K562 (cell line): ENCODE data around the gene FMNL2. TPM values are rescaled to one million over a fixed set of nuclear protein-coding genes. Genes with fewer than 3 reads are reported as not detected.

ENCODE experiments used
- ATAC-seq: fragments of 200-7000 bp; cut with Tn5 transposase; 3 replicates; pipeline ENCODE4 v1.9.1; 2020; ENCODE audit warnings: moderate library complexity
- BruUV-seq: library from RNA; stranded (reverse); fragments of 400-500 nt; replicated peaks from 2 replicates; lab custom pipeline; 2021; lab: Mats Ljungman, UMichigan
- CTCF ChIA-PET: fragments of 300-600 bp; formaldehyde crosslinking; extraction: SDS; loops from one replicate; lab custom pipeline; 2021; ENCODE audit warnings: low intra/inter-chr PET ratio; lab: Yijun Ruan, JAX
- POLR2A ChIA-PET: fragments of 300-600, 350-650 bp; sonication (Branson Sonifier 250); formaldehyde crosslinking; extraction: SDS; loops from one replicate; lab custom pipeline; 2021; ENCODE audit warnings: antibody characterized with exemption, inconsistent platforms; lab: Yijun Ruan, JAX
- DNase-seq, 4 experiments: peaks; one replicate each; pipeline versions ENCODE4 v3.0.0 to v3.0.0-alpha.2; 2011 to 2018; ENCODE audit warnings: low spot score in 3 of 4, mixed read lengths in 3 of 4; ENCODE audit errors: extremely low read depth in 1 of 4
- FAIRE-seq: peaks from 2 replicates; lab custom pipeline; 2011; peaks lifted over from hg19 to GRCh38; lab: Jason Lieb, UNC
- H2AFZ ChIP-seq: 2 replicates; pipeline ENCODE4 v1.6.0; 2011; ENCODE audit warnings: low read depth, low read length, control low read depth, inconsistent platforms
- H3K27ac ChIP-seq: fragments of 200-600 bp; 3 replicates; pipeline ENCODE4 v1.8.0; 2011; ENCODE audit warnings: low read depth, mild to moderate bottlenecking, control low read depth, inconsistent platforms, low read length, moderate library complexity, mixed read lengths; ENCODE audit errors: extremely low read depth
- H3K27me3 ChIP-seq, 2 experiments: fragments of 300-600 bp in 1 of 2; 2 replicates in 1 of 2; 3 replicates in 1 of 2; pipeline versions ENCODE4 v1.6.0 to v1.8.0; 2011; ENCODE audit warnings: inconsistent platforms in 2 of 2, low read length in 2 of 2, mild to moderate bottlenecking in 1 of 2, mixed read lengths in 1 of 2, moderate library complexity in 1 of 2; ENCODE audit not compliant: control insufficient read depth in 2 of 2, insufficient read depth in 2 of 2
- H3K36me3 ChIP-seq: fragments of 300-600 bp; 3 replicates; pipeline ENCODE4 v1.8.0; 2011; ENCODE audit warnings: mild to moderate bottlenecking, low read length, inconsistent platforms; ENCODE audit not compliant: control insufficient read depth, insufficient read depth
- H3K4me1 ChIP-seq, 2 experiments: fragments of 200-600 bp in 1 of 2; replicated peaks in 1 of 2; 2 replicates in 1 of 2; 3 replicates in 1 of 2; pipeline versions ENCODE4 v1.5.1 to v1.8.0; 2011; ENCODE audit warnings: inconsistent platforms in 2 of 2, low read length in 2 of 2, mild to moderate bottlenecking in 1 of 2, mixed read lengths in 1 of 2, moderate library complexity in 1 of 2; ENCODE audit not compliant: control insufficient read depth in 2 of 2, insufficient read depth in 2 of 2
- H3K4me2 ChIP-seq: 2 replicates; pipeline ENCODE4 v1.6.1; 2011; ENCODE audit warnings: low read length, control low read depth, inconsistent platforms, mixed read lengths; ENCODE audit not compliant: insufficient read depth
- H3K4me3 ChIP-seq: fragments of 200-600 bp; sonication (generic), shearing (Covaris generic); 2 replicates; pipeline ENCODE4 v1.5.1; 2016; ENCODE audit warnings: control low read depth, inconsistent platforms
- H3K79me2 ChIP-seq: fragments of 200-600 bp; 3 replicates; pipeline ENCODE4 v1.8.0; 2011; ENCODE audit warnings: low read length, inconsistent platforms; ENCODE audit not compliant: control insufficient read depth, insufficient read depth
- H3K9ac ChIP-seq, 2 experiments: 2 replicates each; pipeline versions ENCODE4 v1.6.0 to v1.6.1; 2011; ENCODE audit warnings: low read depth in 2 of 2, low read length in 2 of 2, control low read depth in 1 of 2, inconsistent platforms in 1 of 2, mild to moderate bottlenecking in 1 of 2, mixed read lengths in 1 of 2; ENCODE audit not compliant: insufficient read depth in 1 of 2
- H3K9me1 ChIP-seq: one replicate; pipeline ENCODE4 v1.6.0; 2011; ENCODE audit warnings: inconsistent platforms, mild to moderate bottlenecking, low read length, moderate library complexity; ENCODE audit not compliant: control insufficient read depth, insufficient read depth
- H3K9me3 ChIP-seq: replicated peaks from 2 replicates; pipeline ENCODE4 v1.5.1; 2011; ENCODE audit warnings: low read depth, low read length, inconsistent platforms; ENCODE audit not compliant: control insufficient read depth, insufficient read depth
- H4K20me1 ChIP-seq: replicated peaks from 2 replicates; pipeline ENCODE4 v1.6.1; 2011; ENCODE audit warnings: low read length, inconsistent platforms, mixed read lengths; ENCODE audit not compliant: control insufficient read depth, insufficient read depth
- ELK3 ChIP-seq: fragments of 450-650 bp; formaldehyde crosslinking; IDR thresholded peaks from 2 replicates; pipeline ENCODE4 v1.4.0; 2020; ENCODE audit warnings: mild to moderate bottlenecking
- ETS1 ChIP-seq: conservative IDR thresholded peaks from 2 replicates; pipeline ENCODE4 v1.6.1; 2011; ENCODE audit warnings: low read depth, mild to moderate bottlenecking, low read length; ENCODE audit not compliant: control insufficient read depth
- EZH2 ChIP-seq: IDR thresholded peaks from 2 replicates; pipeline ENCODE4 v1.6.1; 2012; ENCODE audit warnings: low read depth, mild to moderate bottlenecking, inconsistent platforms, low read length, borderline replicate concordance
- HOMEZ ChIP-seq: fragments of 250-450 bp; sonication (Bioruptor Pico); IDR thresholded peaks from 2 replicates; pipeline ENCODE4 v1.4.0; 2020; ENCODE audit warnings: mild to moderate bottlenecking, moderate library complexity
- IFI16 ChIP-seq: fragments of 250-450 bp; sonication (Bioruptor Pico); IDR thresholded peaks from 2 replicates; pipeline ENCODE4 v2.1.2; 2022; ENCODE audit warnings: mild to moderate bottlenecking, inconsistent platforms
- RBM34 ChIP-seq: fragments of 200-400 bp; formaldehyde crosslinking; IDR thresholded peaks from 2 replicates; pipeline ENCODE4 v1.6.1; 2018; ENCODE audit warnings: low read length, borderline replicate concordance; ENCODE audit not compliant: insufficient read depth
- SMAD4 ChIP-seq: fragments of 250-450 bp; sonication (Bioruptor Pico); conservative IDR thresholded peaks from 2 replicates; pipeline ENCODE4 v1.8.0; 2021; ENCODE audit warnings: inconsistent platforms, mild to moderate bottlenecking, moderate library complexity
- TARDBP ChIP-seq: fragments of 450-650 bp; IDR thresholded peaks from 2 replicates; pipeline ENCODE4 v1.6.1; 2016
- WHSC1 ChIP-seq: IDR thresholded peaks from one replicate; pipeline ENCODE4 v1.6.1; 2012; ENCODE audit warnings: low read length, control low read depth, inconsistent platforms
- ZNF830 ChIP-seq: fragments of 250-450 bp; sonication (Bioruptor Pico); IDR thresholded peaks from 2 replicates; pipeline ENCODE4 v1.5.0; 2021; ENCODE audit warnings: mild to moderate bottlenecking
- WGBS: fragments of 100-300 bp; shearing (Covaris generic); methylation state at CpG from one replicate; pipeline ENCODE4 v1.1.6; 2016; ENCODE audit warnings: low coverage, mixed read lengths; ENCODE audit not compliant: insufficient coverage; ENCODE audit errors: missing lambda C conversion rate; 5-methylcytosine and 5-hydroxymethylcytosine counted together
- in situ Hi-C: fragments of 300-500 bp; cut with MboI; formaldehyde crosslinking; loops from 4 replicates; pipeline ENCODE4 v1.15.0; 2018; ENCODE audit warnings: inconsistent platforms, mixed read lengths
- intact Hi-C: fragments of 100-400 bp; cut with micrococcal nuclease; formaldehyde crosslinking; loops from 2 replicates; pipeline ENCODE4 v1.14.2; 2022
- polyA plus RNA-seq, 8 experiments: library from polyadenylated mRNA; depleted of rRNA in 4 of 8; stranded (reverse) in 5 of 8; unstranded in 3 of 8; fragments of >200 nt; fragmentation: Nextera tagmentation in 2 of 8; fragmentation: Illumina TruSeq in 1 of 8; extraction: Ambion mirVana in 2 of 8; extraction: Trizol in 1 of 8; gene quantifications; 2 replicates each; pipeline versions ENCODE4 v1.2.1 to v1.2.3, GENCODE V29; 2011 to 2014; ENCODE audit warnings: inconsistent platforms in 1 of 8, missing spikeins in 1 of 8
- total RNA-seq, 7 experiments: library from RNA; depleted of rRNA in 6 of 7; stranded (reverse); fragments of >200 nt in 6 of 7; fragmentation: Illumina TruSeq in 2 of 7; extraction: Trizol in 2 of 7; gene quantifications; 2 replicates each; pipeline versions ENCODE4 v1.2.1 to v1.2.3, GENCODE V29; 2011 to 2021; ENCODE audit warnings: low replicate concordance in 1 of 7

Gene FMNL2
- total and polyA plus RNA-seq, 9 of the 15 experiments (the other 6 are each of a cell fraction or from before 2014, with no cell fraction given): 0.15 to 0.49 (median 0.24) TPM; not detected in 1

- in situ Hi-C loops: no loop called here
- Histone ChIP-seq H4K20me1 (no peaks in the 10 kb centered on the region), H3K9me1 (no peaks in the 10 kb centered on the region), H3K79me2 (no peaks in the 10 kb centered on the region), H3K4me3 (no peak overlapping the region), H3K4me2 (no peak overlapping the region), H3K9ac (no peak overlapping the region), H3K27ac (no peak overlapping the region), H3K4me1 (no peaks in the 10 kb centered on the region), H2AFZ (no peak overlapping the region), H3K9me3 (no peaks in the 10 kb centered on the region), H3K36me3 (no peaks in the 10 kb centered on the region), H3K27me3 (peaks cover 11 to 12% of the 10 kb centered on the region in 2 experiments)
- ATAC-seq: no peak
- 0% methylated on average over 3 of the region's 3 CpGs for WGBS
- FAIRE-seq: no peak
- ChIA-PET POLR2A (interaction anchor here (0.6 kb wide), 1 partner anchor 590 kb away, joined by 4 read pairs; no protein-coding TSS in a partner anchor), CTCF (no interaction called here)
- TF ChIP-seq ELK3 (CRISPR knock-in tag): no peak
- no peak for TF ChIP-seq EZH2
- TF ChIP-seq ETS1: no peak
- TF ChIP-seq RBM34: no peak
- no peak for TF ChIP-seq SMAD4 (CRISPR knock-in tag)
- TF ChIP-seq ZNF830: no peak
- TF ChIP-seq HOMEZ (CRISPR knock-in tag): no peak
- no peak for TF ChIP-seq IFI16 (CRISPR knock-in tag)
- TF ChIP-seq WHSC1: no peak
- no peak for TF ChIP-seq TARDBP
- BruUV-seq: no TSS peak
- intact Hi-C loops: no loop called here
- DNase-seq: no peak
Observed at GRCh38 chr2:152465541-152465940, 130.6 kb downstream of the FMNL2 start.
